H9 (cell line): ENCODE data around the gene LYPD8. TPM values are rescaled to one million over a fixed set of nuclear protein-coding genes. Genes with fewer than 3 reads are reported as not detected.

Source experiments
- DNase-seq: peaks from one replicate; pipeline ENCODE4 v3.0.0-alpha.2; 2017
- H2AFZ ChIP-seq: one replicate; pipeline ENCODE4 v1.6.1; 2013; ENCODE audit warnings: mild to moderate bottlenecking, low read length, control low read depth, moderate library complexity
- H2AK5ac ChIP-seq: 2 replicates; pipeline ENCODE4 v1.6.1; 2013; ENCODE audit warnings: low read length, control low read depth, mixed read lengths; ENCODE audit not compliant: insufficient read length
- H2BK120ac ChIP-seq: one replicate; pipeline ENCODE4 v1.6.1; 2013; ENCODE audit warnings: low read depth, mild to moderate bottlenecking, low read length, control low read depth, inconsistent platforms; ENCODE audit not compliant: poor library complexity, severe bottlenecking
- H2BK12ac ChIP-seq: 2 replicates; pipeline ENCODE4 v1.6.1; 2013; ENCODE audit warnings: low read length, control low read depth, mixed read lengths, low read depth; ENCODE audit not compliant: insufficient read length
- H2BK15ac ChIP-seq: 2 replicates; pipeline ENCODE4 v1.6.1; 2013; ENCODE audit warnings: low read depth, low read length, control low read depth
- H2BK20ac ChIP-seq: one replicate; pipeline ENCODE4 v1.6.1; 2013; ENCODE audit warnings: low read depth, mild to moderate bottlenecking, low read length, control low read depth, inconsistent platforms; ENCODE audit not compliant: poor library complexity, severe bottlenecking
- H2BK5ac ChIP-seq: 2 replicates; pipeline ENCODE4 v1.6.1; 2013; ENCODE audit warnings: low read length, control low read depth, mixed read lengths; ENCODE audit not compliant: insufficient read length
- H3K14ac ChIP-seq: 2 replicates; pipeline ENCODE4 v1.6.1; 2013; ENCODE audit warnings: low read length, control low read depth; ENCODE audit not compliant: insufficient read depth
- H3K18ac ChIP-seq: 2 replicates; pipeline ENCODE4 v1.6.1; 2013; ENCODE audit warnings: low read depth, mild to moderate bottlenecking, mixed read lengths, low read length, control low read depth; ENCODE audit not compliant: insufficient read length
- H3K23ac ChIP-seq: 2 replicates; pipeline ENCODE4 v1.6.1; 2013; ENCODE audit warnings: low read length, control low read depth, mixed read lengths, low read depth; ENCODE audit not compliant: insufficient read length
- H3K23me2 ChIP-seq: 2 replicates; pipeline ENCODE4 v1.6.1; 2013; ENCODE audit warnings: low read depth, mild to moderate bottlenecking, mixed read lengths, low read length, control low read depth; ENCODE audit not compliant: insufficient read length, poor library complexity, severe bottlenecking
- H3K27ac ChIP-seq: 2 replicates; pipeline ENCODE4 v1.5.1; 2013; ENCODE audit warnings: low read length, control low read depth, mixed read lengths, low read depth; ENCODE audit not compliant: insufficient read length
- H3K27me3 ChIP-seq: 2 replicates; pipeline ENCODE4 v1.6.1; 2013; ENCODE audit warnings: low read length, control low read depth, inconsistent platforms; ENCODE audit not compliant: insufficient read depth
- H3K4ac ChIP-seq: 2 replicates; pipeline ENCODE4 v1.6.1; 2013; ENCODE audit warnings: low read depth, mild to moderate bottlenecking, control low read depth, inconsistent platforms, low read length, moderate library complexity
- H3K4me1 ChIP-seq: 2 replicates; pipeline ENCODE4 v1.6.1; 2013; ENCODE audit warnings: low read length, control low read depth, inconsistent platforms; ENCODE audit not compliant: insufficient read depth
- H3K4me2 ChIP-seq: 2 replicates; pipeline ENCODE4 v1.6.1; 2013; ENCODE audit warnings: low read length, control low read depth, mixed read lengths; ENCODE audit not compliant: insufficient read length, insufficient read depth
- H3K56ac ChIP-seq: 2 replicates; pipeline ENCODE4 v1.6.1; 2013; ENCODE audit warnings: low read depth, mild to moderate bottlenecking, mixed read lengths, low read length, control low read depth; ENCODE audit not compliant: insufficient read length
- H3K79me1 ChIP-seq: 2 replicates; pipeline ENCODE4 v1.6.1; 2013; ENCODE audit warnings: low read depth, mild to moderate bottlenecking, moderate library complexity, low read length, control low read depth, inconsistent platforms; ENCODE audit not compliant: insufficient read depth, poor library complexity, severe bottlenecking
- H3K79me2 ChIP-seq: 2 replicates; pipeline ENCODE4 v1.6.1; 2013; ENCODE audit warnings: low read length, control low read depth, inconsistent platforms; ENCODE audit not compliant: insufficient read depth
- H3K9ac ChIP-seq: 2 replicates; pipeline ENCODE4 v1.6.1; 2013; ENCODE audit warnings: low read length, control low read depth, mixed read lengths; ENCODE audit not compliant: insufficient read length; ENCODE audit errors: extremely low read depth
- H3K9me3 ChIP-seq: one replicate; pipeline ENCODE4 v1.6.1; 2013; ENCODE audit warnings: low read depth, low read length, inconsistent platforms; ENCODE audit not compliant: control insufficient read depth
- H3T11ph ChIP-seq: one replicate; pipeline ENCODE4 v1.6.1; 2013; ENCODE audit warnings: mild to moderate bottlenecking, low read length, control low read depth, inconsistent platforms
- H4K20me1 ChIP-seq: one replicate; pipeline ENCODE4 v1.6.1; 2013; ENCODE audit not compliant: control insufficient read depth, insufficient read length, insufficient read depth
- H4K5ac ChIP-seq: 2 replicates; pipeline ENCODE4 v1.6.1; 2013; ENCODE audit warnings: low read depth, mild to moderate bottlenecking, mixed read lengths, low read length, control low read depth; ENCODE audit not compliant: insufficient read length
- H4K8ac ChIP-seq: replicated peaks from 2 replicates; pipeline ENCODE4 v1.6.1; 2013; ENCODE audit warnings: low read length, control low read depth, mixed read lengths, low read depth; ENCODE audit not compliant: insufficient read length
- H4K91ac ChIP-seq: 2 replicates; pipeline ENCODE4 v1.6.1; 2013; ENCODE audit warnings: low read depth, mild to moderate bottlenecking, moderate library complexity, mixed read lengths, low read length, control low read depth; ENCODE audit not compliant: insufficient read length
- H3K27ac Mint-ChIP-seq, 3 experiments: 2 replicates in 2 of 3; 3 replicates in 1 of 3; pipeline ENCODE4 v1.8.0; 2020 to 2021; ENCODE audit warnings: mixed read lengths in 3 of 3, mild to moderate bottlenecking in 1 of 3, moderate library complexity in 1 of 3
- H3K27me3 Mint-ChIP-seq: 2 replicates; pipeline ENCODE4 v1.8.0; 2021; ENCODE audit warnings: low read depth, mild to moderate bottlenecking, moderate library complexity, mixed read lengths
- H3K36me3 Mint-ChIP-seq, 3 experiments: 2 replicates in 2 of 3; 3 replicates in 1 of 3; pipeline ENCODE4 v1.8.0; 2020 to 2021; ENCODE audit warnings: low read depth in 3 of 3, mixed read lengths in 3 of 3; ENCODE audit not compliant: insufficient read depth in 1 of 3
- H3K4me1 Mint-ChIP-seq, 2 experiments: 2 replicates each; pipeline ENCODE4 v1.8.0; 2020; ENCODE audit warnings: mixed read lengths in 2 of 2
- H3K4me3 Mint-ChIP-seq, 2 experiments: 2 replicates in 1 of 2; 3 replicates in 1 of 2; pipeline ENCODE4 v1.8.0; 2020 to 2021; ENCODE audit warnings: mild to moderate bottlenecking in 2 of 2, mixed read lengths in 2 of 2, moderate library complexity in 1 of 2
- H3K9me3 Mint-ChIP-seq, 2 experiments: 2 replicates in 1 of 2; 3 replicates in 1 of 2; pipeline ENCODE4 v1.8.0; 2020; ENCODE audit warnings: mild to moderate bottlenecking in 2 of 2, mixed read lengths in 2 of 2, moderate library complexity in 1 of 2
- CTCF ChIP-seq: fragments of 200-600 bp; sonication (generic); conservative IDR thresholded peaks from 3 replicates; pipeline ENCODE4 v1.8.0; 2021; ENCODE audit warnings: antibody characterized with exemption, mild to moderate bottlenecking
- WGBS: extraction: QIAGEN DNeasy Blood & Tissue Kit; methylation state at CpG from one replicate; pipeline ENCODE4 v1.1.7; 2013; ENCODE audit warnings: missing lambda C conversion rate, low lambda C conversion rate, mixed read lengths; ENCODE audit not compliant: insufficient read length; ENCODE audit errors: extremely low coverage; 5-methylcytosine and 5-hydroxymethylcytosine counted together
- total RNA-seq: library from RNA; stranded (reverse); gene quantifications from 2 replicates; pipeline ENCODE4 v1.2.1, GENCODE V29; 2021

Gene LYPD8
- total RNA-seq, 1 experiment from 2014 or later: not detected

- H2BK120ac ChIP-seq: no peak within 1 kb of the TSS
- H3K4me2 ChIP-seq: no peak within 1 kb of the TSS
- no peak within 1 kb of the TSS for H2BK12ac ChIP-seq
- H4K91ac ChIP-seq: no peak within 1 kb of the TSS
- peaks cover 82% of the 10 kb centered on the region for H3K9me3 ChIP-seq
- H3K4me1 Mint-ChIP-seq: no peaks in the 10 kb centered on the region
- no peak within 1 kb of the TSS for H3K27ac Mint-ChIP-seq
- H3K9me3 Mint-ChIP-seq: peaks cover 26 to 29% of the 10 kb centered on the region in 2 experiments
- H4K8ac ChIP-seq: no peak within 1 kb of the TSS
- H3K27me3 Mint-ChIP-seq: no peaks in the 10 kb centered on the region
- no peak within 1 kb of the TSS for H2BK5ac ChIP-seq
- no peak within 1 kb of the TSS for H2BK20ac ChIP-seq
- peaks cover 0 to 15% (median 6%) of the 10 kb centered on the region in 3 experiments; a peak in 6 of 7 replicates for H3K36me3 Mint-ChIP-seq
- no peak within 1 kb of the TSS for H3K9ac ChIP-seq
- H3K79me2 ChIP-seq: no peaks in the 10 kb centered on the region
- no peak within 1 kb of the TSS for H3K23ac ChIP-seq
- H3K4me3 Mint-ChIP-seq: no peak within 1 kb of the TSS
- no peaks in the 10 kb centered on the region for H3K79me1 ChIP-seq
- H3K27me3 ChIP-seq: no peaks in the 10 kb centered on the region
- DNase-seq: no peak
- H2BK15ac ChIP-seq: no peak within 1 kb of the TSS
- H3K4me1 ChIP-seq: no peaks in the 10 kb centered on the region
- no peaks in the 10 kb centered on the region for H3K23me2 ChIP-seq
- H3K14ac ChIP-seq: no peak within 1 kb of the TSS
- no peak within 1 kb of the TSS for H3K56ac ChIP-seq
- H4K5ac ChIP-seq: no peak within 1 kb of the TSS
- H4K20me1 ChIP-seq: no peaks in the 10 kb centered on the region
- no peak for TF ChIP-seq CTCF
- no peak within 1 kb of the TSS for H2AFZ ChIP-seq
- H3K27ac ChIP-seq: no peak within 1 kb of the TSS
- no peak within 1 kb of the TSS for H3K4ac ChIP-seq
- no CpG with 5 or more reads among the region's 1 CpG for WGBS
- H3T11ph ChIP-seq: no peak within 1 kb of the TSS
- H2AK5ac ChIP-seq: no peak within 1 kb of the TSS
- no peak within 1 kb of the TSS for H3K18ac ChIP-seq
These were observed 52.8 kb downstream of the LYPD8 start, which contains the start of gene OR14I1 for GRCh38 chr1:248702714-248703113. Gene OR14I1, minus strand, starts transcription at chr1:248702766.
